Measurements from ENCODE around the gene DGKG. TPM values are rescaled to one million over a fixed set of nuclear protein-coding genes. Genes with fewer than 3 reads are reported as not detected.

DGKG gene
- total and polyA plus RNA-seq, 2 donors (not counting 1 experiment from before 2014, with no cell fraction given), result 0.67 to 10.9 TPM

- H3K9me3 Mint-ChIP-seq (ENCODE audit: insufficient read depth), result no peaks in the 10 kb centered on the region
- H3K27ac Mint-ChIP-seq, result no peak overlapping the region
- no peak overlapping the region for H3K27ac ChIP-seq (ENCODE audit: low read length in 2 of 2)
- H3K4me3 ChIP-seq (ENCODE audit: control extremely low read depth in 1 of 5, extremely low read depth in 1 of 5, insufficient read depth in 1 of 5, low read depth in 2 of 5, low read length in 4 of 5), result no peak overlapping the region
- no peaks in the 10 kb centered on the region for H3K27me3 ChIP-seq (replicated peaks in 1 of 4; ENCODE audit: control extremely low read depth in 1 of 4, control insufficient read depth in 3 of 4, insufficient read depth in 4 of 4, low read length in 3 of 4)
- H3K79me2 ChIP-seq (ENCODE audit: control insufficient read depth, insufficient read depth, low read length), result no peaks in the 10 kb centered on the region
- intact Hi-C loops (cut with micrococcal nuclease), result no loop called here
- TF ChIP-seq EZH2 (IDR thresholded peaks at IDR 0.05; ENCODE audit: borderline replicate concordance, insufficient read depth, low read depth, low read length, poor library complexity, severe bottlenecking), result no peak
- no peak for TF ChIP-seq CTCF (IDR thresholded peaks at IDR 0.05)
- peaks cover 7% of the 10 kb centered on the region for H3K4me1 Mint-ChIP-seq
- H3K36me3 ChIP-seq (replicated peaks in 1 of 2; ENCODE audit: control extremely low read depth in 1 of 2, control insufficient read depth in 1 of 2, extremely low read depth in 1 of 2, insufficient read depth in 2 of 2, low read length in 1 of 2), result no peaks in the 10 kb centered on the region
- H4K20me1 ChIP-seq (ENCODE audit: control insufficient read depth, insufficient read depth, low read length, poor library complexity, severe bottlenecking), result no peaks in the 10 kb centered on the region
- no peaks in the 10 kb centered on the region for H3K4me1 ChIP-seq (ENCODE audit: control insufficient read depth in 2 of 2, insufficient read depth in 2 of 2, low read length in 2 of 2)
- ChIA-PET POLR2A (no interaction called here), CTCF (no interaction called here)
- H3K4me2 ChIP-seq (replicated peaks; ENCODE audit: low read depth, low read length, poor library complexity, severe bottlenecking), result no peak overlapping the region
- H2AFZ ChIP-seq (ENCODE audit: insufficient read depth, low read depth, low read length, poor library complexity, severe bottlenecking), result no peak overlapping the region
- no peak overlapping the region for H3K4me3 Mint-ChIP-seq
- H3K27me3 Mint-ChIP-seq, result no peaks in the 10 kb centered on the region
- no peak for DNase-seq
- WGBS (ENCODE audit: insufficient coverage), result 100% methylated on average over 2 of the region's 3 CpGs
- no peaks in the 10 kb centered on the region for H3K9me3 ChIP-seq (ENCODE audit: control extremely low read depth in 1 of 3, control insufficient read depth in 2 of 3, insufficient read depth in 1 of 3, low read length in 2 of 3)
- no peak overlapping the region for H3K9ac ChIP-seq (ENCODE audit: low read length)
- ATAC-seq (ENCODE audit: low read depth), result no peak
These were observed 196.0 kb downstream of the DGKG start for GRCh38 chr3:186166036-186166435.

DNA sequence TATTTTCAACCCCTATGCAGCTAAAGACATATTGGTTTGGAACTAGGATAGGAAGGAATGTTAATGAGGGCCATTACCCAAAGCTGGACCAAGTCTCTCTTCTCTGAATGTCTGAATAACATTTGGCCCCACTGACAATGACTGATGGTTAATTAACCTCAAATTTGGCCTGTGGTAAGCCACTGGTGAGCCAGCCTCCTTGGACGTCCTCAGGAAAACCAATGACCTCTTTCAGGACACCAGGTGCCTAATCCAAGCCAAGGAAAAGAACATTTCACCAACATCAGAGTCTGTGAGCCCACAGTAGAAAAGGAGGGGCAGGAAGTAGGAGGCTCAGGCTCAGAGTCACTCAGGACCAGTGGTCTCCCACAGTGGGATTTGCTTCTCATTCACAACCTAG is 196.7 kb downstream of the DGKG start:
- WGBS (ENCODE audit: insufficient coverage), result 20% methylated on average over 1 of the region's 1 CpG
- DNase-seq (no peak), ATAC-seq (ENCODE audit: low read depth) (no peak)
- intact Hi-C loops (cut with micrococcal nuclease), result no loop called here
- Histone ChIP-seq H3K36me3 (replicated peaks in 1 of 2; ENCODE audit: control extremely low read depth in 1 of 2, control insufficient read depth in 1 of 2, extremely low read depth in 1 of 2, insufficient read depth in 2 of 2, low read length in 1 of 2) (no peaks in the 10 kb centered on the region), H3K9me3 (ENCODE audit: control extremely low read depth in 1 of 3, control insufficient read depth in 2 of 3, insufficient read depth in 1 of 3, low read length in 2 of 3) (no peaks in the 10 kb centered on the region), H3K9ac (ENCODE audit: low read length) (no peak overlapping the region), H2AFZ (ENCODE audit: insufficient read depth, low read depth, low read length, poor library complexity, severe bottlenecking) (no peak overlapping the region), H3K4me1 (ENCODE audit: control insufficient read depth in 2 of 2, insufficient read depth in 2 of 2, low read length in 2 of 2) (no peaks in the 10 kb centered on the region), H3K27ac (ENCODE audit: low read length in 2 of 2) (no peak overlapping the region), H3K4me2 (replicated peaks; ENCODE audit: low read depth, low read length, poor library complexity, severe bottlenecking) (no peak overlapping the region), H4K20me1 (ENCODE audit: control insufficient read depth, insufficient read depth, low read length, poor library complexity, severe bottlenecking) (no peaks in the 10 kb centered on the region), H3K4me3 (ENCODE audit: control extremely low read depth in 1 of 5, extremely low read depth in 1 of 5, insufficient read depth in 1 of 5, low read depth in 2 of 5, low read length in 4 of 5) (no peak overlapping the region), H3K79me2 (ENCODE audit: control insufficient read depth, insufficient read depth, low read length) (no peaks in the 10 kb centered on the region), H3K27me3 (replicated peaks in 1 of 4; ENCODE audit: control extremely low read depth in 1 of 4, control insufficient read depth in 3 of 4, insufficient read depth in 4 of 4, low read length in 3 of 4) (no peaks in the 10 kb centered on the region)
- Mint-ChIP-seq H3K9me3 (ENCODE audit: insufficient read depth) (no peaks in the 10 kb centered on the region), H3K27ac (no peak overlapping the region), H3K4me3 (no peak overlapping the region), H3K27me3 (no peaks in the 10 kb centered on the region), H3K4me1 (peaks cover 3% of the 10 kb centered on the region)
- ChIA-PET CTCF (no interaction called here), POLR2A (no interaction called here)
- TF ChIP-seq CTCF (IDR thresholded peaks at IDR 0.05) (no peak), EZH2 (IDR thresholded peaks at IDR 0.05; ENCODE audit: borderline replicate concordance, insufficient read depth, low read depth, low read length, poor library complexity, severe bottlenecking) (no peak)

Measured in B cell (primary cell).